ENCODE measurements around the gene GPER1. TPM values are rescaled to one million over a fixed set of nuclear protein-coding genes. Genes with fewer than 3 reads are reported as not detected.
"Not testable (repeated sequence)": the region's sequence is repeated elsewhere in the genome, so short reads cannot be mapped to it uniquely, and the experiment has no call there.

Gene GPER1
- total and polyA plus RNA-seq, 2 donors, result 1.9 to 12.7 TPM

DNA sequence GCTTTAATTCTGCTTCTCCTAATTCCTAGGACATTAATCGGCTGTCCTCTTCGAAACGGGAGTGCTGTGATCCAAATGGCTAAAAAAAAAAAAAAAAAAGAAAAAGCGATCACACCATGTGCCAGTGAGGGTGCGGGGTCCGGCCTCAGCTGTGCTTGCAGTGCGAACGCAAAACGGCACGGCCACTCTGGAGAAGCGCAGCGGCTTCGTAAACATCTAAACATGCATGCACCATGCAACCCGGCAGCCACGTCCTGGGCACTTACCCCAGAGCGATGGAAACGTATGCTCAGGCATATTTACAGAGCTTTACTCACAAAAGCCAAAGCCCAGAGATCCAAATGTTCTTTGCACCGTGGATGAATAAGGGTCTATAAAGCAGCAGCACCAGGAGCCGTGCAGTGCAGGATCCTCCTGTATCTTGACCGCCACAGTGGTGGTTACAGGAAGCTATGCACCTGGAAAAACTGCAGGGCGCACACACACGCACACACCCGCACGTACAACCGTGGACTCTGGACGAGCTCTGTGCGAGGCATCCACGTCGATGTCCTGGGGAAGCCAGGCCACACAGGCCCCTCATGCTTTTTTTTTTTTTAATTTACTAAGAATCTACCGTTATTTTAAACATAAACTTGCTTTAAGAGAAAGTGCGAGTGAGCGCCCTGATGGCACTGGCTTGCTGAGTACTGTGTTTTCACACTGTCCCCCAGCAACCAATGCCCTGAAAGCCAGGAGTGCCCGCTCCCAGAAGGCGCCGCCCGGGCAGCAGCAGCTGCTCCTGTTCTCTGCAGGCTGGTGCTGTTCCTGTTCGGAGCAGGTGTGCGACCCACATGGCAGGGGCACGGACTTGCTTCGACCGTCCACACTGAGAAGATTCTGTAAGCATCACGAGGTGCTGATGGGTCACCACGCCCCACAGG, 25.0 kb downstream of the GPER1 start:
- WGBS, result 89% methylated on average over 43 of the region's 43 CpGs
- DNase-seq (ENCODE audit: extremely low spot score), result no peak
- no peak overlapping the region for H3K27ac ChIP-seq (ENCODE audit: low read depth)
- no peak overlapping the region for H3K4me3 ChIP-seq (ENCODE audit: low read depth, low read length)
- no peaks in the 10 kb centered on the region for H3K4me1 ChIP-seq (ENCODE audit: insufficient read depth)
- H3K36me3 ChIP-seq (ENCODE audit: insufficient read depth), result no peaks in the 10 kb centered on the region

DNA sequence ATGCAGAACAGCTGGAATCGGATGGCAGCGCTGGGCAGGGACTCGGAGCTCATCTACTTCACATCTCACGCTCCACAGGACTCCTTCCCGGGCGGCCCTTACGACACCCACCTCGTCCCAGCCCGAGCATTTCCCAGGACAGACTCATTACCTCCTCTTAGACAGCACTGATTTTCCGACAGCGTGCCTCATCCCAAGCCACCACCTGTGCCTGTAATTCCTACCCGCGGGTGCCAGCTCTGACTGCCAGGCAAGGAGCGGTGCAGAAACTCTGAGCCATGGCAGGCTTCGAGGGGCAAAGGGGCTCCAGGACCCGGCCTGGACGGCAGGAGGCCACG, 25.6 kb downstream of the GPER1 start:
- no peaks in the 10 kb centered on the region for H3K36me3 ChIP-seq (ENCODE audit: insufficient read depth)
- H3K27ac ChIP-seq (ENCODE audit: low read depth), result no peak overlapping the region
- no peak overlapping the region for H3K4me3 ChIP-seq (ENCODE audit: low read depth, low read length)
- no peak for DNase-seq (ENCODE audit: extremely low spot score)
- H3K4me1 ChIP-seq (ENCODE audit: insufficient read depth), result no peaks in the 10 kb centered on the region
- WGBS, result 90% methylated on average over 18 of the region's 18 CpGs

DNA sequence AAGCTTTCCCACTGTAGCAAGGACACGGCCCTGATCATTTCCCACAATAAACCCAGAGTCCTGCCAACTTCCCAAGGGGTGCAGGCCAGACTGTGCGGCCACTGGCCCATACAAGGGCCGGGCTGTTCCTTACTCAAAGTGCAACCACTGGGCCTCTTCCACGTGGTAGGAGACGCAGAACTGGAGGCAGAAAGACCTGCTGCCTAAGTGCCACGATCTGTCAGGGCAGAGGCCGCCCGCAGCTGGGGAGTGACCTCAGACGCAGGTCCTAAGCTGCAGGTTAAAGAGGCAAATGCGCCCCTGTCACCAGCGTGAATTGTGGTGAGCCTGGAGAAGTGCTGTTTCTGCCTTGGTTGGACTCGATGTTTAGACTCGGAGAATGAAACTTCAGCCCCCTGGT, 26.2 kb downstream of the GPER1 start:
- no peak overlapping the region for H3K27ac ChIP-seq (ENCODE audit: low read depth)
- H3K4me1 ChIP-seq (ENCODE audit: insufficient read depth), result no peaks in the 10 kb centered on the region
- WGBS, result 89% methylated on average over 13 of the region's 13 CpGs
- no peak for DNase-seq (ENCODE audit: extremely low spot score)
- no peak overlapping the region for H3K4me3 ChIP-seq (ENCODE audit: low read depth, low read length)
- H3K36me3 ChIP-seq (ENCODE audit: insufficient read depth), result no peaks in the 10 kb centered on the region

DNA sequence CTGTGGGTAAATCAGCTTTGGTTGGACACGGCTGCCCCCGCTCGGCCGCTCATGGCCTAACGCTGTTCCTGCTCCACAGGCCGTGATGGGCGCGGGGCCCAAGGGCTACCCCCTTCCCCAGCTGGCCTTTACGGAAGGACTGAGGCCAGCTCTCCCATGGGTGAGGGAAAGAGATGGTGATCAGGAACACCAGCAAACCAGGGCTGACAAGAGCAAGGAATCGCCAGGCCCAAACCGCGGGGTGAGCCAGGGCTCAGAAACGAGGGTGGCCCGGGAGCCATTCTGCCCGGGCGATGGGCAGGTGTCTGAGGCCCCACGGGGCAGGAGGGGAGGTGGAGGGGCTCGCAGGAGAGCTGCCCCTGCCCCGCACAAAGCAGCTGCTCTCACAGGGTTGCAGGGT, 26.6 kb downstream of the GPER1 start:
- Histone ChIP-seq H3K36me3 (ENCODE audit: insufficient read depth) (no peaks in the 10 kb centered on the region), H3K4me3 (ENCODE audit: low read depth, low read length) (no peak overlapping the region), H3K27ac (ENCODE audit: low read depth) (no peak overlapping the region), H3K4me1 (ENCODE audit: insufficient read depth) (no peaks in the 10 kb centered on the region)
- DNase-seq (ENCODE audit: extremely low spot score), result no peak
- WGBS, result 91% methylated on average over 19 of the region's 19 CpGs

DNA sequence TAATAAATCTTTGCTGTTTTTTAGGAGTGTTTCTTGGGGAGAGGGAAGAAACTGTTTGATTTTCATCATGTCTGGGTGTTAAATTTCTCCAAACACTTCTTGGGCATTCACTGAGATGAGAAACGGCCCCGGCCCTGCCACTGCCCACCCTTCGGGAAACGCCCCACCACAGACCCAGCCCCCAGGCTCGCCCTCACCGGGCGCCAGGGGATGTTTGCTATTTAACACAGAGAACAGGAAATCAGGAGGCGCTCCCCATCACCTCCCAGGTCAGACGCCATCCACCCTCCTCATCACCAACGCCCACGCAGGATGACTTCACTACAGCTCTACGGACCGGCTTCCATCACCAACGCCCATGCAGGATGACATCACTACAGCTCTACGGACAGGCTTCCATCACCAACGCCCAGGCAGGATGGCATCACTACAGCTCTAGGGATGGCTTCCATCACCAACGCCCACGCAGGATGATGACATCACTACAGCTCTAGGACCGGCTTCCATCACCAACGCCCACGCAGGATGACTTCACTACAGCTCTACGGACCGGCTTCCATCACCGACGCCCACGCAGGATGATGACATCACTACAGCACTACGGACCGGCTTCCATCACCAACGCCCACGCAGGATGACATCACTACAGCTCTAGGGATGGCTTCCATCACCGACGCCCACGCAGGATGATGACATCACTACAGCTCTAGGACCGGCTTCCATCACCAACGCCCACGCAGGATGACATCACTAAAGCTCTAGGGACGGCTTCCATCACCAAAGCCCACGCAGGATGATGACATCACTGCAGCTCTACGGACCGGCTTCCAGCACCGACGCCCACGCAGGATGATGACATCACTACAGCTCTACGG, 27.5 kb downstream of the GPER1 start:
- H3K36me3 ChIP-seq (ENCODE audit: insufficient read depth); DNase-seq (ENCODE audit: extremely low spot score); H3K27ac ChIP-seq (ENCODE audit: low read depth); H3K4me3 ChIP-seq (ENCODE audit: low read depth, low read length); H3K4me1 ChIP-seq (ENCODE audit: insufficient read depth): not testable (repeated sequence)
- 90% methylated on average over 44 of the region's 44 CpGs for WGBS

DNA sequence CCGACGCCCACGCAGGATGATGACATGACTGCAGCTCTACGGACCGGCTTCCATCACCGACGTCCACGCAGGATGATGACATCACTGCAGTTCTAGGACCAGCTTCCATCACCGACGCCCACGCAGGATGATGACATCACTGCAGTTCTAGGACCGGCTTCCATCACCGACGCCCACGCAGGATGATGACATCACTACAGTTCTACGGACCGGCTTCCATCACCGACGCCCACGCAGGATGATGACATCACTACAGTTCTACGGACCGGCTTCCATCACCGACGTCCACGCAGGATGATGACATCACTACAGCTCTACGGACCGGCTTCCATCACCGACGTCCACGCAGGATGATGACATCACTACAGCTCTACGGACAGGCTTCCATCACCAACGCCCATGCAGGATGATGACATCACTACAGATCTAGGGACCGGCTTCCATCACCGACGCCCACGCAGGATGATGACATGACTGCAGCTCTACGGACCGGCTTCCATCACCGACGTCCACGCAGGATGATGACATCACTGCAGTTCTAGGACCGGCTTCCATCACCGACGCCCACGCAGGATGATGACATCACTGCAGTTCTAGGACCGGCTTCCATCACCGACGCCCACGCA, 28.6 kb downstream of the GPER1 start:
- 92% methylated on average over 28 of the region's 49 CpGs for WGBS
- H3K4me3 ChIP-seq (ENCODE audit: low read depth, low read length); H3K27ac ChIP-seq (ENCODE audit: low read depth); DNase-seq (ENCODE audit: extremely low spot score); H3K36me3 ChIP-seq (ENCODE audit: insufficient read depth); H3K4me1 ChIP-seq (ENCODE audit: insufficient read depth): not testable (repeated sequence)

DNA sequence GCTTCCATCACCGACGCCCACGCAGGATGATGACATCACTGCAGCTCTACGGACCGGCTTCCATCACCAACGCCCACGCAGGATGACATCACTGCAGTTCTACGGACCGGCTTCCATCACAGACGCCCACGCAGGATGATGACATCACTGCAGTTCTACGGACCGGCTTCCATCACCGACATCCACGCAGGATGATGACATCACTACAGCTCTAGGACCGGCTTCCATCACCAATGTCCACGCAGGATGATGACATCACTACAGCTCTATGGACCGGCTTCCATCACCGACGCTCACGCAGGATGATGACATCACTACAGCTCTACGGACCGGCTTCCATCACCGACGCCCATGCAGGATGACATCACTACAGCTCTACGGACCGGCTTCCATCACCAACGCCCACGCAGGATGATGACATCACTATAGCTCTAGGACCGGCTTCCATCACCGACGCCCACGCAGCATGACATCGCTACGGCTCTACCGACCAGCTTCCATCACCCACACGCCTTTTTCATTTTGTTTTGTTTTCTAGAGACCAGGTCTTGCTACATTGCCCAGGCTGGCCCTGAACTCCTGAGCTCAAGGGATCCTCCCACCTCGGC, 29.5 kb downstream of the GPER1 start:
- Histone ChIP-seq H3K4me1 (ENCODE audit: insufficient read depth) (no peaks in the 10 kb centered on the region), H3K27ac (ENCODE audit: low read depth) (no peak overlapping the region), H3K4me3 (ENCODE audit: low read depth, low read length) (no peak overlapping the region), H3K36me3 (ENCODE audit: insufficient read depth) (no peaks in the 10 kb centered on the region)
- no peak for DNase-seq (ENCODE audit: extremely low spot score)
- 94% methylated on average over 38 of the region's 38 CpGs for WGBS

DNA sequence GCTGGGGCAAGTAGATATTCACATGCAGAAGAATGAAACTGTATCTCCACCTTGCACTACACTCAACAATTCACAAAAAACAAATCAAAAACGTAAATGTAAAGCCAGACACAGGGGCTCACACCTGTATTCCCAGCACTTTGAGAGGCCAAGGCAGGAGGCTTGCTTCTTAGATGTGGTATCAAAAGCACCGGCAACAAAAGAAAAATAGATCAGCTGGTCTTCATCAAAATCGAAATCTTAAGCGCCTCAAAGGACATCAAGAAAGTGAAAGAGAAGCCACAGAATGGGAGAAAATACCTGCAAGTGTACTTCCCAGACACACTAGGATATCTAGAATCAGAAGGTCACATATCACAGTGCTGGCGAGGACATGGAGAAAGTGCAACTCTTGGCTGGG, 31.3 kb downstream of the GPER1 start:
- Histone ChIP-seq H3K36me3 (ENCODE audit: insufficient read depth) (no peaks in the 10 kb centered on the region), H3K4me1 (ENCODE audit: insufficient read depth) (no peaks in the 10 kb centered on the region), H3K27ac (ENCODE audit: low read depth) (no peak overlapping the region), H3K4me3 (ENCODE audit: low read depth, low read length) (no peak overlapping the region)
- WGBS, result 91% methylated on average over 5 of the region's 5 CpGs
- DNase-seq (ENCODE audit: extremely low spot score), result no peak

DNA sequence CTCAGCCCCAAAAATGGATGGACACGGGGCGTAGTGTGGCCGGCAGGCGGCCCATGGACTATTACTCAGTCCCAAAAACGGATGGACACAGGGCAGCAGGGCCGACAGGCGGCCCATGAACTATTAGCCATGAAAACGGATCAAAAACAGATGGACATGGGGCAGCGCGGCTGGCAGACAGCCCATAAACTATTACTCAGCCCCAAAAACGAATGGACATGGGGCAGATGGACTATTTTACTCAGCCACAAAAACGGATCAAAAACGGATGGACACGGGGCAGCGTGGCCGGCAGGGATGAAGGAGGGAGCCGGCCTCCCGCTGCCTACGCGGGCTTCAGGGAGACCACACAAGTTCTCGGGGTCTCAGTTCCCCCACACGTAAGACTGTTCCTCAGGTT, 32.9 kb downstream of the GPER1 start:
- Histone ChIP-seq H3K36me3 (ENCODE audit: insufficient read depth) (no peaks in the 10 kb centered on the region), H3K27ac (ENCODE audit: low read depth) (no peak overlapping the region), H3K4me1 (ENCODE audit: insufficient read depth) (no peaks in the 10 kb centered on the region), H3K4me3 (ENCODE audit: low read depth, low read length) (no peak overlapping the region)
- no peak for DNase-seq (ENCODE audit: extremely low spot score)
- WGBS, result 92% methylated on average over 22 of the region's 22 CpGs

DNA sequence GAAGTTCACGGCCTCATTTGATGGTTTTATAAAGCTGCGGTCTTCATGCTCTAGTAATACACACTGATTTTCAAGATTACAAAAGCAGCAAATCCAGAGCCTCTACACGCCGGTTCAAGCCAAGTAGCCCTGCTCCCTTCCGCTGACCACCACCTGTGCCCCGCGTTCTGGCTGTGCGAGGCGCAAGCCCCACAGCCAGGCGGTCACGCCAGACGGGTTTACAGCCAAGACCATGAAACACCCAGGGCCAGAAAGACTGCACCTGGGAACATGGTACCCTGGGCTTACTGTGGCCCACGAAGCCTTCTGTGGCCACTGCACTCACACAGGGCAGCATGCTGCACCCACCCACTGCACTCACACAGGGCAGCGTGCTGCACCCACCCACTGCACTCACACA, 33.6 kb downstream of the GPER1 start:
- 82% methylated on average over 14 of the region's 14 CpGs for WGBS
- no peak for DNase-seq (ENCODE audit: extremely low spot score)
- H3K27ac ChIP-seq (ENCODE audit: low read depth), result no peak overlapping the region
- H3K36me3 ChIP-seq (ENCODE audit: insufficient read depth), result no peaks in the 10 kb centered on the region
- no peaks in the 10 kb centered on the region for H3K4me1 ChIP-seq (ENCODE audit: insufficient read depth)
- H3K4me3 ChIP-seq (ENCODE audit: low read depth, low read length), result no peak overlapping the region

DNA sequence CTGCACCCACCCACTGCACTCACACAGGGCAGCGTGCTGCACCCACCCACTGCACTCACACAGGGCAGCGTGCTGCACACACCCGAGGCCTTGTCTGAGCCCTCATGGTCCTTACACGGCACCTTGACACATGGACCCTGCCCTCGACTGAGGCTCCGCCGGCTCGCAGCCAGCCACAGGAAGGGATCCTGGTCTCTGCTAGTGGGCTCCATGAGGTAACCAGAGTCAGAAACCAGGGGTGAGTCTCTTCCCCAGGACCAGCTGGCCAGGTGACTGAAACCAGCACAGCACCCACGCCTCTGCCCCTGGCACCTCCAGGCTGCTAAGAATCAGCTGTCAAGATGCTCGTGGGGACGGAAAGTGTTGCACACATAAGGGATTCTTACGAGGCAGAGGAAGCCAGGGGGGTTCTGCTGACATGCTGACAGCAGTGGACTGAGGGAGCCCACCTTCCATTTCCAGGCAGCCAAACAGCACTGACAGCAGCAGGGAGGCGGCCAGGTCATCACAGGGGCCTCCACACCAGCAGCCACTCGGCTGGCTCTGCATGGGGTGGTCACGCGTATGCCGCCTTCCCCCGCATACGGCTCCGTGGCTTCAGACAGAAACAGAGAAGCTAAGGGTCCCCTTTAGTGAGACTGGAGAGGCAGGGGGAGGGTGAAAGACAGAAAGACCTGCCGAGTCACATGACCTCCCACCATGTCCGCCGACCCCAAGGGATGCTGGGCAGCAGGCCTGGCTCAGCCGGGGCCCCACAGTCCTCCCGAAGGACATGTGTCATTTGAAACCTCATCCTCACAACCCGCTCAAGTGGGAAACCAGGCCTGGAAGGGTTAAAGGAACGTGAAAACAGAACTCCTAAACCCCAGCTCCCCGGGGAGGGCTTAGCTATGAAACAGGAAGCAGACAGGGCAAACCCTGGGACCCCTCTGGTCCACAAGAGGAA, 34.2 kb downstream of the GPER1 start:
- Histone ChIP-seq H3K27ac (ENCODE audit: low read depth) (no peak overlapping the region), H3K36me3 (ENCODE audit: insufficient read depth) (no peaks in the 10 kb centered on the region), H3K4me1 (ENCODE audit: insufficient read depth) (no peaks in the 10 kb centered on the region), H3K4me3 (ENCODE audit: low read depth, low read length) (no peak overlapping the region)
- 80% methylated on average over 28 of the region's 28 CpGs for WGBS
- no peak for DNase-seq (ENCODE audit: extremely low spot score)

DNA sequence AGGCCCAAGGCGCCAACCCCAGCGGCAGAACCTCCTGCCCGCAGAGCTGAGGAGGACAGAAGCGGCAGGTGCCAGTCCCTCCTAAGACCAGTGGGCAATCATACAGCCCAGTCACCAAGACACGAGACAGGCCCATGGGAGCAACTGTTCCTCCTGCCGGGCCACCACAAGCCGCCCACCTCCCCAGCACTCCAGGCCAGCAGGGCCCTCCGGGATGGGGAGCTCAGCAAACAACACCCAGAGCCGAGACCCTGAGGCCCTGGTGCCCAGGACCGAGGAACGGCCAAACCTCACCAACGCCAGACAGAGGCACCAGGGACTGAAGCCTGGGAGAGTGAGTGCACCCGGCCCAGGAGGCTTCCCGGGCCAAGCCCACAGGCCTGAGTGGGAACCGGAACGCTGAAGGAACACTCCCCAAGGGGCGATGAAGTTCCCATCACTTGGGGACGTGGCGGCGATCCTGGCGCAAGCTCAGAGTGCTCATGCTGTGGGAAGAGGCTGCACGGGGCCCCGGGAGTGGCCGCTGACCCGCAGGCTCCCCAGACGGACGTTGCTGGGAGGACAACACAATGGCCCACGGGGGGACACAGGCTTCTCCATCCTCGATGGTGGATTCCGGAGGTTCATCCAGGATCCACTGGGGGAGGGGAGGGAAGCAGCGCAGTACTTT, 35.1 kb downstream of the GPER1 start:
- no peak for DNase-seq (ENCODE audit: extremely low spot score)
- no peak overlapping the region for H3K27ac ChIP-seq (ENCODE audit: low read depth)
- 75% methylated on average over 31 of the region's 31 CpGs for WGBS
- no peaks in the 10 kb centered on the region for H3K36me3 ChIP-seq (ENCODE audit: insufficient read depth)
- no peaks in the 10 kb centered on the region for H3K4me1 ChIP-seq (ENCODE audit: insufficient read depth)
- H3K4me3 ChIP-seq (ENCODE audit: low read depth, low read length), result no peak overlapping the region

All from urinary bladder (tissue), 4 donors.